MV-4-11 (cell line): ENCODE measurements around the gene PARD3B.

Experiments used
- DNase-seq: peaks from one replicate; lab custom pipeline; 2025; lab: John Stamatoyannopoulos, UW

Gene PARD3B

GRCh38 chr2:204948024-204948763 is 402.9 kb downstream of the PARD3B start:
- no peak for DNase-seq

- DNase-seq: no peak
Observed at GRCh38 chr2:204948822-204949221, 403.5 kb downstream of the PARD3B start.

GRCh38 chr2:204950695-204951346 is 405.5 kb downstream of the PARD3B start:
- DNase-seq: no peak

- DNase-seq: no peak
Observed at GRCh38 chr2:204958371-204958770, 413.1 kb downstream of the PARD3B start.

GRCh38 chr2:204964414-204964813 is 419.1 kb downstream of the PARD3B start:
- DNase-seq: no peak

GRCh38 chr2:204966245-204966644 is 421.0 kb downstream of the PARD3B start:
- DNase-seq: no peak

GRCh38 chr2:204967199-204967960 is 422.1 kb downstream of the PARD3B start:
- no peak for DNase-seq

- no peak for DNase-seq
Observed at GRCh38 chr2:204971206-204971907, 426.1 kb downstream of the PARD3B start.

GRCh38 chr2:204972161-204972560 is 426.9 kb downstream of the PARD3B start:
- no peak for DNase-seq

GRCh38 chr2:204972606-204973336 is 427.5 kb downstream of the PARD3B start:
- DNase-seq: no peak

GRCh38 chr2:204973616-204974015 is 428.3 kb downstream of the PARD3B start:
- no peak for DNase-seq

GRCh38 chr2:204974487-204974886 is 429.2 kb downstream of the PARD3B start:
- no peak for DNase-seq

GRCh38 chr2:204977914-204978313 is 432.6 kb downstream of the PARD3B start:
- DNase-seq: no peak

GRCh38 chr2:204982303-204982702 is 437.0 kb downstream of the PARD3B start:
- DNase-seq: no peak

GRCh38 chr2:204984518-204984917 is 439.2 kb downstream of the PARD3B start:
- DNase-seq: no peak

- DNase-seq: no peak
Observed at GRCh38 chr2:204986641-204987040, 441.4 kb downstream of the PARD3B start.

- DNase-seq: no peak
Observed at GRCh38 chr2:204988836-204989235, 443.6 kb downstream of the PARD3B start.

- DNase-seq: no peak
Observed at GRCh38 chr2:204989877-204990276, 444.6 kb downstream of the PARD3B start.

- DNase-seq: no peak
Observed at GRCh38 chr2:205001300-205001966, 456.2 kb downstream of the PARD3B start.

- no peak for DNase-seq
Observed at GRCh38 chr2:205002390-205002789, 457.1 kb downstream of the PARD3B start.

GRCh38 chr2:205003288-205003687 is 458.0 kb downstream of the PARD3B start:
- DNase-seq: no peak
